CD4-positive, alpha-beta T cell treated with Interleukin-6 for 4 hours (primary cell): ENCODE data around the gene PTMS.

Source experiments
- DNase-seq: peaks from one replicate; pipeline ENCODE4 v3.0.0-alpha.2; 2020; ENCODE audit warnings: mixed read lengths

PTMS gene

GRCh38 chr12:6752921-6753771, 13.0 kb upstream of the PTMS start, which contains the start of gene MLF2:
TSS of gene MLF2 (minus strand) at chr12:6753141. CDS start at chr12:6752334, 807 bp downstream.
- DNase-seq = peak; percentile 98

GRCh38 chr12:6753772-6754356, 12.3 kb upstream of the PTMS start:
- DNase-seq = no peak

DNA sequence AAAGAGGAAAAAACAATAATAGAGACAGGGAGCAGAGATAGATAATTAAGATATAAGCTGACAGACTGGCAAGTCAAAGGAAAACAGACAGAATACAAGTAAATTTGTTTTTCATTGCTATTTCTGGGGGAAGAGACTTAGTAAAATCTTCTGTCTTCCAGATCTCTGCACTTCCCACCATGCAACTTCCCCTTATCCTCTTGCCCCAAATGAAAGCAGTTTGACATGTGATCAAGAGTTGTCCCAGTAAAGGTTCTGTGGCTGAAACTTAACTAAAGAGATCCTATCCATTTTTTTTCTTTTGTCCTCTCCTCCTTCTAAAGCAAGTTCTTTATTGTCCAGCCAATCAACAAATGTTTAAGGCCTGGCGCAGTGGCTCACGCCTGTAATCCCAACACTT, 11.8 kb upstream of the PTMS start:
- DNase-seq = no peak

DNA sequence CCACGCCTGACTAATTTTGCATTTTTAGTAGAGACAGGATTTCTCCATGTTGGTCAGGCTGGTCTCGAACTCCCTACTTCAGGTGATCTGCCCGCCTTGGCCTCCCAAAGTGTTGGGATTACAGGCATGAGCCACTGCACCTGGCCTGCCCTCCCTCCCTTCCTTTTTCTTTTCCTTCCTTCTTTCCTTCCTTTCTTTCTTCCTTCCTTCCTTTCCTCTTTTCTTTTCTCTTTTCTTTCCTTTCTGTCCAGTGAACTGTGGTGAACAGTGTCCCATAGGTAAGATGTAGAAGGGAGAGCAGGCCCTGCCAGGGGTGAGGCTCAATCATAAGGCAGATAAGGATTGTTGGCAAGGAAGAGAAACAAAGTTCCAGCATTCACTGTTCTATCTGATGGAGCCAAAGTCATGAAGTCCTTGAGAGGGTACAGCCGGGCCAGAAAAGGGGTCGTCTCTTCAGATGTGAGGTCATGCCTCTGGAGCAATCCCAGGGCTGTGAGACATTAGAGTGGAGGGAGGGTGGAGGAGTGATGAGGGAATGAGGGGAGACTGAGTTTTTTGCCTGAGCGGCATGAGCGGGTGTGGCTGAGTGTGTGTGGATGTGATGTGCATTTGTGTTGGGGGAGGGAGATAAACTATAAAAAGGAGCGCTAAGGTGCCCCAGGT, 9.0 kb upstream of the PTMS start:
- DNase-seq = no peak

GRCh38 chr12:6758506-6759095, 7.6 kb upstream of the PTMS start:
- DNase-seq = no peak

GRCh38 chr12:6759741-6760140, 6.4 kb upstream of the PTMS start:
- no peak for DNase-seq

GRCh38 chr12:6763380-6763779, 2.8 kb upstream of the PTMS start:
- no peak for DNase-seq

DNA sequence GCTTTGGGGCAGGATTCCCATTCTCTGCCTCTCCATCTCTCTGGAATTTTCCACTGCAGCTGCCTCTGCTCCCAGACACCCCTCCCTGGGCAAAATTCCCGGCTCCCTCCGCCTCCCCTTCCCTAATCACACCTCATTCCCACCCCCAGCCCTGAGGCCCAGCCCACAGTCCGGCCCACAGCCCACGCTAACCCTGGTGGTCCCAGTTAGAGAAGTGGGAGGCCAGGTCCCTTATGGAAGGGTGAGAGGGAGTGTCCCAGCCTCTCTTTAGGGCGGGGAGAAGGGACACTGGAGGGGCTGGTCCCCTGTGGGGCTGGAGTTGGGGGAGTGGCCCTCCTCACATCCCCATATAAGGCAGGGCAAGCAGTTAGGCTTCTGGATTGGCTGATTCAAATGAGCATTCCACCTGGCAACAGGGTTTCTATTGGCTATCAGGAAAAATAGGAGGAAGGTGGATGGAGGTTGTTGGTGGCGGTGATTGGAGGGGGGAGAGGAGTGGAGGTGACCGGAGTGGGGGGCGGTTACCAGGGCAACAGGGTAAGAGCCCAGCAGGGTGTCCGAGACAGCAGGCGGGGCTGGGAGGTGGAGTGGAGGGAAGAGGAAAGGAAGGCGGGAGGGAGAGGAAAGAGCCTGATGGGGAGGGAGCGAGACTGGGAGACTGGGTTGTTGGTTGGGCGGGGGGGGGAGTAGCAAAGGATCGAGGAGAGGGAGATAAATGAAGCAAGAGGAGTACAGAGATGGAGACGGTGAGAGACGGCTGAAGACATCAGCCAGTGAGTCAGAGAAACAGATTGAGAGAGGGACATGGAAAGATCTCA, 1.9 kb upstream of the PTMS start:
- peak; percentile 39 for DNase-seq

DNA sequence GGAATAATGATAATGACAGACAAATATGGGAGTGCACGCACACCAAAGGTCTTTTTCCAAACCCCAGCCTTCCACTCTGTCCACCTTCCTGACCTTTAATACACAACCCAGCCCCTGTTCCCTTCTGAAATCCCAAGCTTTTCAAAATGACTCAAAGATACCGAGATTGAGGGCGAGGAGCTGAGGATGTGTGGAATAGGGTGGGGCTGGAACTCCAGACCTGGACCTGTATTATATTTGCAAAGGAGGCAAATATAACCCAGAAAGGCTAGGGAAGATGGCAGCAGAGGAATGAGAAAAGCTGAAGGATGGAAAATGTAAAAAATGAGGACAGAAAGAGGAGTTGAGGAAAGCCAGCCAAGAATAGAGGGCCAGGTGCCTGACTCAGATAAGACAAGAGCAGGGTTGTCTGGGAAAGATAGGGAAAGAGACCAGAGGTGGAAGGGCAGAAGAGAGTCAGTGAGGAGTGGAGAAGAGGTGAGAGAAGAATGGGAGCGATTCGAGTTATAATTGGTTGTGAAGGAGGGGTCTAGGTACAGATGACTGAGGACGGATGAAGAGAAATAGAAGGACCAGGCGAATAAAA, 1.0 kb upstream of the PTMS start:
- DNase-seq = no peak

- peak; percentile 61 for DNase-seq
These were observed 637 bp downstream of the PTMS start for GRCh38 chr12:6766651-6767349.

DNA sequence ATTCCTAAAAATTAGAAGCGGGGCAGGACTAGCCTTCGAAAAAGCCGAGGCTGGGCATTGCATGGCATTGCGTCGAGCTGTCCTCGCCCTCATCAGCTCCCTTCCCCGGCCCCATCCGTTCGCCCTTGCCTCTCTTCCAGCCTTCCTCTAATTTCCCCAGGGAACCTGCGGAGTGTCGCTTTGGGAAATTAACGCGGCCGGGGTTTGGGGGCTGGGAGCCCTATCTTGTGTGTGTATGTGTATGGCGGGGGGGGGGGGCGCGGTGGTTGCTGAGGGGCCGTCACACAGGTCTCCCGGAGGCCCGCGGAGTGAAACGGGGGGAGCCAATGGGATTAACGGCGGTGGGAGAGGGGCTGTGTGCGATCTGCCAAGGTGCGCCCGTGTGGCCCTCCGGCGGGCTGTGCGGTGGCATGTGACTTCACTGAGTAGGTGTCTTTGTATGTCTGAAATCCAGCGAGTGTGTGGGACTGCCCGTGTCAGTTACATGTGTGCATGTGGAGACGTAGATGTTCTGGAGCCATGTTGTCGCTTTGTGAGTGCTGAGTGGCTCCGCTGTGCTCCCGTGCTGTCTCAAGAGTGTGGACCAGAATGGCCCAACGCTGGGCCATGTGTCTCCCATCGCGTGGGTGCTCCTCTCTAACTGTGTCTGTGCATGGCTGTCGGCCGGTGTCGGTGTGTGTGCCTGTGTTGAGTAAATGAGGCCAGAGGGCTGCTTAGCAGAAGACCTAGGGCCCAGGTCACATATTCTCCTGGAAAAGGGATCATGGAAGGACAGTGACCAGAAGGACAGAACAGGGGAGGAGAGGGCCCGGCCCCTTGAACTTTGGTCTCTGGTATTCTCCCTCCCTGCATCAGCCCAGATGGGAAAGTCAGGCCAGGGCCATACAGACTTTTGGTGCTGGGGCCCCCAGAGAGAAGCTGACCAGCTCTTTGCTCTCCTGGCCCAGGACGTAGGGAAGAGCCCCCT, 1.5 kb downstream of the PTMS start:
- no peak for DNase-seq

GRCh38 chr12:6768437-6768914, 2.3 kb downstream of the PTMS start:
- no peak for DNase-seq

DNA sequence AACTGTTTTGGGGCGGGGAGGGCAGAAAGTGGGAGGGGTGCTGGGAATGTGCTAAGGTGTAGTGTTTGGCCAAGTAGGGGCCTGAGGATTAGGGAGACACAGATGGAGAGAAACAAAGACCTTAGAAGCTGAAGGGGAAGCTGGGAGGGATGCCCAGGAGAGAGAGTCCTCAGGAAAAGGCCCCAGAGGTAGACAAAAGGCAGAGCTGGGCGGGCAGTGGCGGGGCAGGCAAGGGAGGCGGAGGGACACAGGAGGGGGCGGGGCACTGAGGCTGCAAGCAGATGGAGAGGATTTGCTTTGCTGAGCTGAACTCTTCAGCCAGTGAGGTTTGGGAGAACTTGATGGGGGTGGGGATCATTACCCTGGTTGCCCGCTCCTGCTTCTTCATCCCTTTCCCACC, 2.8 kb downstream of the PTMS start:
- no peak for DNase-seq

GRCh38 chr12:6769666-6770065, 3.5 kb downstream of the PTMS start:
- no peak for DNase-seq

GRCh38 chr12:6770094-6770493, 3.9 kb downstream of the PTMS start:
- no peak for DNase-seq

GRCh38 chr12:6770600-6770999, 4.4 kb downstream of the PTMS start:
- no peak for DNase-seq

DNA sequence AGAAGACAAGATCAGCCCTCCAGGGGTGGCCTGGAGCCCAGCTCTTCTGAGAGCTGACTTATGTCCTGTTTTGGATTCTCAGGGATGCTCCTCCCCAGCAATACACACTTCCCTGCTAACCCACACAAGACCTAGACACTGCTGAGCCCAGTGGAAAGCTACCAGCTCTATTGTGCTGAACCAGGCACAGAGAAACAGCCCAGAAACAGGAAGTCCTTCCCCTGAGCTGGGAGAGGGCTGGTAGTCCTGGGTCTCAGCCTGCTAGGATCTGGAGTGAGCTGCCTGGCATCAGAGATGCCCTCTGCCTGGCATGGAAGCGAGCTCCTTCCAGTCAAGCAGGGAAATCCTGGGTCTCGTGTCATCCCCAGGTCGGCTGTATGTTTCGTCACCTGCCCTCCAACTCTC, 4.9 kb downstream of the PTMS start:
- no peak for DNase-seq

- no peak for DNase-seq
These were observed 5.6 kb downstream of the PTMS start for GRCh38 chr12:6771509-6772330.

DNA sequence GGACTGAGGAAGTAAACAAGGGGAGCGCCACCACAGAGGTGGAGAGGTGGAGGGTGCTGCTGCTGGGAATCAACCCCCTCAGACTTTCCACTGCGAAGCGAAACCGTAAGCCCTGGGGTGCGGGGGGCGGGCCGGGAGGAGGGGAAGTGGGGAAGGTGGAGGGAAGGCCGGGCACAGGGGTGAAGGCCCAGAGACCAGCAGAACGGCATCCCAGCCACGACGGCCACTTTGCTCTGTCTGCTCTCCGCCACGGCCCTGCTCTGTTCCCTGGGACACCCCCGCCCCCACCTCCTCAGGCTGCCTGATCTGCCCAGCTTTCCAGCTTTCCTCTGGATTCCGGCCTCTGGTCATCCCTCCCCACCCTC, 6.2 kb downstream of the PTMS start, which contains the start of gene LAG3:
Gene LAG3 (plus strand): TSS at position 190 of the 365 bp plus-strand sequence. CDS start 333 bp downstream, outside the sequence.
- DNase-seq = peak; percentile 52
